22Rv1 (cell line): ENCODE data around the gene DHRSX.

Experiments
- ZFX ChIP-seq: fragments of 450-650 bp; IDR thresholded peaks from 2 replicates; pipeline ENCODE4 v1.6.1; 2017; ENCODE audit warnings: antibody characterized with exemption, borderline replicate concordance
- TF ChIP-seq, protein P1 (sequence below): fragments of 450-650 bp; IDR thresholded peaks from 2 replicates; pipeline ENCODE4 v1.5.1; 2017; ENCODE audit warnings: mild to moderate bottlenecking

DNA sequence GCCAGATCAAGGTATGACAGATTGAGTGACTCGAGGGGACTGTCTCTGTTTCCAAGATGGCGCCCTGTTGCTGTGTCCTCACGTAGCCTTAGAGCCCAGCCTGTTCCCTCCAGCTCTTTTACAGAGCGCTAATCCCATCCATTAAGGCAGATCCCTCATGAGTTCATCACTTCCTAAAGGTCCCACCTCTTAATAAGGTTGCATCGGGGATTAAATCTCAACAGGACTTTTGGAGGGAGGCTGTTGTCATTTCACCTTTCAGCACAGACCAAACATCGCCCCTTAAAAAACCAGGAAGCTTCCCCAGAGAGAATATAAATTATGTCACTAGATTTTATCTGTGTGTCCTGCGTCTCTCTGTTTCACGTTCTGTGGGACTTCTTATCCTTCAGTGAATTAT lies 32.6 kb upstream of the DHRSX start:
- TF ChIP-seq, protein P1, sequence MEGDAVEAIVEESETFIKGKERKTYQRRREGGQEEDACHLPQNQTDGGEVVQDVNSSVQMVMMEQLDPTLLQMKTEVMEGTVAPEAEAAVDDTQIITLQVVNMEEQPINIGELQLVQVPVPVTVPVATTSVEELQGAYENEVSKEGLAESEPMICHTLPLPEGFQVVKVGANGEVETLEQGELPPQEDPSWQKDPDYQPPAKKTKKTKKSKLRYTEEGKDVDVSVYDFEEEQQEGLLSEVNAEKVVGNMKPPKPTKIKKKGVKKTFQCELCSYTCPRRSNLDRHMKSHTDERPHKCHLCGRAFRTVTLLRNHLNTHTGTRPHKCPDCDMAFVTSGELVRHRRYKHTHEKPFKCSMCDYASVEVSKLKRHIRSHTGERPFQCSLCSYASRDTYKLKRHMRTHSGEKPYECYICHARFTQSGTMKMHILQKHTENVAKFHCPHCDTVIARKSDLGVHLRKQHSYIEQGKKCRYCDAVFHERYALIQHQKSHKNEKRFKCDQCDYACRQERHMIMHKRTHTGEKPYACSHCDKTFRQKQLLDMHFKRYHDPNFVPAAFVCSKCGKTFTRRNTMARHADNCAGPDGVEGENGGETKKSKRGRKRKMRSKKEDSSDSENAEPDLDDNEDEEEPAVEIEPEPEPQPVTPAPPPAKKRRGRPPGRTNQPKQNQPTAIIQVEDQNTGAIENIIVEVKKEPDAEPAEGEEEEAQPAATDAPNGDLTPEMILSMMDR = no peak
- TF ChIP-seq ZFX = no peak
